Loucy (cell line): ENCODE measurements around the gene HYLS1.
A peak's percentile ranks its signal among the peaks of the same experiment; 100 is the strongest.

Experiments used
- CTCF ChIP-seq: fragments of 200-600 bp; sonication (generic); conservative IDR thresholded peaks from 2 replicates; pipeline ENCODE4 v1.5.1; 2014; ENCODE audit warnings: mild to moderate bottlenecking, antibody characterized with exemption, low read length
- EZH2phosphoT487 ChIP-seq: fragments of 200-600 bp; IDR thresholded peaks from 2 replicates; pipeline ENCODE4 v1.6.1; 2018; ENCODE audit warnings: antibody characterized with exemption, mild to moderate bottlenecking, moderate library complexity, borderline replicate concordance

- TF ChIP-seq CTCF: peak; percentile 83
- TF ChIP-seq EZH2phosphoT487: no peak
These were observed 54.4 kb downstream of the HYLS1 start for GRCh38 chr11:125941619-125942611.
